AG09319 (cell line): ENCODE measurements around the gene MTPN.

Experiments
- DNase-seq: peaks from one replicate; pipeline ENCODE4 v3.0.0-alpha.2; 2010; ENCODE audit warnings: low read depth; ENCODE audit errors: extremely low read depth
- CTCF ChIP-seq: IDR thresholded peaks from 2 replicates; pipeline ENCODE4 v1.5.1; 2011; ENCODE audit warnings: low read depth, mild to moderate bottlenecking, inconsistent platforms, low read length, moderate library complexity

The MTPN gene

GRCh38 chr7:135900065-135900546, 77.1 kb downstream of the MTPN start:
- TF ChIP-seq CTCF = no peak
- DNase-seq = no peak

- DNase-seq = no peak
- TF ChIP-seq CTCF = no peak
Measured at GRCh38 chr7:135899458-135900064, 77.6 kb downstream of the MTPN start.

- DNase-seq = no peak
Measured at GRCh38 chr7:135898226-135898625, 78.9 kb downstream of the MTPN start.

GRCh38 chr7:135894816-135895215, 82.3 kb downstream of the MTPN start:
- DNase-seq = no peak
- no peak for TF ChIP-seq CTCF

More at GRCh38 chr7:135898226-135898625, 78.9 kb downstream of the MTPN start:
- TF ChIP-seq CTCF = no peak

- no peak for DNase-seq
Measured at GRCh38 chr7:135889823-135890222, 87.3 kb downstream of the MTPN start.

GRCh38 chr7:135888740-135889139, 88.4 kb downstream of the MTPN start:
- no peak for TF ChIP-seq CTCF
- no peak for DNase-seq

More at GRCh38 chr7:135889823-135890222, 87.3 kb downstream of the MTPN start:
- no peak for TF ChIP-seq CTCF

- no peak for TF ChIP-seq CTCF
- DNase-seq = no peak
Measured at GRCh38 chr7:135886345-135887132, 90.6 kb downstream of the MTPN start.
